Measurements from ENCODE around the gene CABLES2.

CABLES2 gene

DNA sequence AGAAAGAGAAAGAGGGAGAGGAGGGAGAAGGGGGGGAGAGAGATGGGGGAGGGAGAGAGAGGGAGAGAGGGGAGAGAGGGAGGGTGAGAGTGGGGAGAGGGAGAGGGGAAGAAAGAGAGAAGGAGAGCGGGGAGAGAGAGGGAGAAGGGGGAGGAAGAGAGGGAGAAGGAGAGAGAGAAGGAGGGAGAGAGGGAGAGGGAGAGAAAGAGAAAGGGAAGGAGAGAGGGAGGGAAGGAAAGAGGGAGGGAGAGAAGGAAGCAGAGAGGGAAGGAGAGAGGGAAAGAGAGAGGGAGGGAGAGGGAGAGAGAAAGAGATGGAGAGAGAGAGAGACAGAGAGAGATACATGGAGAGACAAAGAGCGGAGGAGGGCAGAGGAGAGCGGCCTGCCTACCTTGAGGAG is 44.9 kb upstream of the CABLES2 start:
- DNase-seq, result no peak
- in situ Hi-C loops (cut with HindIII; ENCODE audit: low pct_ligation_motif_present, low sequenced_read_pairs), result no loop called here
- TF ChIP-seq, protein P1, sequence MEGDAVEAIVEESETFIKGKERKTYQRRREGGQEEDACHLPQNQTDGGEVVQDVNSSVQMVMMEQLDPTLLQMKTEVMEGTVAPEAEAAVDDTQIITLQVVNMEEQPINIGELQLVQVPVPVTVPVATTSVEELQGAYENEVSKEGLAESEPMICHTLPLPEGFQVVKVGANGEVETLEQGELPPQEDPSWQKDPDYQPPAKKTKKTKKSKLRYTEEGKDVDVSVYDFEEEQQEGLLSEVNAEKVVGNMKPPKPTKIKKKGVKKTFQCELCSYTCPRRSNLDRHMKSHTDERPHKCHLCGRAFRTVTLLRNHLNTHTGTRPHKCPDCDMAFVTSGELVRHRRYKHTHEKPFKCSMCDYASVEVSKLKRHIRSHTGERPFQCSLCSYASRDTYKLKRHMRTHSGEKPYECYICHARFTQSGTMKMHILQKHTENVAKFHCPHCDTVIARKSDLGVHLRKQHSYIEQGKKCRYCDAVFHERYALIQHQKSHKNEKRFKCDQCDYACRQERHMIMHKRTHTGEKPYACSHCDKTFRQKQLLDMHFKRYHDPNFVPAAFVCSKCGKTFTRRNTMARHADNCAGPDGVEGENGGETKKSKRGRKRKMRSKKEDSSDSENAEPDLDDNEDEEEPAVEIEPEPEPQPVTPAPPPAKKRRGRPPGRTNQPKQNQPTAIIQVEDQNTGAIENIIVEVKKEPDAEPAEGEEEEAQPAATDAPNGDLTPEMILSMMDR (IDR thresholded peaks at IDR 0.05; ENCODE audit: low read depth, low read length, missing control alignments), result no peak
- no peak overlapping the region for H3K4me3 ChIP-seq (ENCODE audit: low read depth, low read length)
- no peaks in the 10 kb centered on the region for H3K27me3 ChIP-seq (replicated peaks)
- no peaks in the 10 kb centered on the region for H3K36me3 ChIP-seq (replicated peaks)
- H3K27ac ChIP-seq, result no peak overlapping the region

DNA sequence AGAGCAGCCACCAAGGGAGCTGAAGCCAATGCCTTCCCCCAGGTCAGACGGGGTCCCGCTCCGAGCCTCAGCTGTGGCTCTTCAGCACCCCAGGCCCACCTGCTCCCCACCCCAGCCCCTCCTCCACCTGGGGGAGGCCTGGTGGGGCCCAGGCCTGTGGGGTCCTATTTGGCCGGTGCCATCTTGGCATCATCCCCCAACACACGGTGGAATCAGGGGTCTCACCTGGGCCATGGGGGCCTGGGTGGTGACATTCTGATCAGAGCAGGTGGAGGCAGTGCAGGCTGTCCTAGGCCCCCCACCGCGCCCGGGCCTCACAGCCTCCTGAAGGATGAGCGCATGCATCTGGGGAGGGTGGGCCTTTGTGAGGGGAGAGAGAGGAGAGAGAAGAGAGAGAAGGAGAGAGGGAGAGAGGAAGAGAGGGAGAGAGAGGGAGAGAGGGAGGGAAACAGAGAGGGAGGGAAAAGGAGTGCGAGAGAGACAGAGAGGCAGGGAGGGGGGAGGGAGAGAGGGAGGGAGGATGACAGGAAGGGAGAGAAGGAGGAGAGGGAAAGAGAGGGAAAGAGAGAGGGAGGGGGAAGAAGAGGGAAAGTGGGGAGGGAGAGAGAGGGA is 44.2 kb upstream of the CABLES2 start:
- no peak for DNase-seq
- Histone ChIP-seq H3K27ac (no peak overlapping the region), H3K4me3 (ENCODE audit: low read depth, low read length) (no peak overlapping the region), H3K27me3 (replicated peaks) (no peaks in the 10 kb centered on the region), H3K36me3 (replicated peaks) (no peaks in the 10 kb centered on the region)
- TF ChIP-seq, protein P1 (IDR thresholded peaks at IDR 0.05; ENCODE audit: low read depth, low read length, missing control alignments), result no peak
- in situ Hi-C loops (cut with HindIII; ENCODE audit: low pct_ligation_motif_present, low sequenced_read_pairs), result no loop called here

DNA sequence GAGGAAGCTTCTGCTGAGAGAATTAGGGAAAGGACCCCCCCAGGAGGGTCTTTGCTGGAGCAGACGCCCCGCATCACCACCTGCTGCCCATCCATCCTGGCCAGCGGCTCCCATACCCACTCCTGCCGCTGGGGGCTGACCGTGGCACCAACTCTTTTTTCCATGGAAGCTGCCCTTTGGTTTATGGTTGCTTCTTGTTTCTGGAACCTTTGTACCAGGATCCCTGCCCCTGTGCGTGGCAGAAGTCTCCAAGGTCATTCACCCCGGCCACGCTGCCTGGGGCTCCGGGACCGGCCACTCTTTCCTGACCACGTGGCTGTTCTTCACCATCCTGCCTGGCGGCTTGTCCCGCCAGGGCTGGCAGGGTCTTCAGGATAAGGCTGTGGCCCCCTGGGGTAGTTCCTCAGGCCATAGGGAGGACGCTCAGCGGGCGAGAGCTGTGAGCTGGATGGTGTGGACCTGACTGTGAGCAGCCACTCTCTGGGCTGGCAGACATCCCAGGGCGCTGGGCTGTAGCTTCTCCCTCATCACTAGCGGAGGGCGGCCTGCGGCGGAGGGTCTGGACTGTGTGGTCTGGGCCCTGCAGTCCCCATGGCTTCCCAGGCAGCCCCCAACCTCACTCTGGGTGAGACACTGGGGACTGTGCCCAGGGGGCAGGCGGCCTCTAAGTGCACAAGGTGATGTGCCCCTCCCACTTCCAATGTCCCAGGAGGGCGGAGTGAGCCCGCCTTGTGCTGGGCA is 43.0 kb upstream of the CABLES2 start:
- TF ChIP-seq, protein P1 (IDR thresholded peaks at IDR 0.05; ENCODE audit: low read depth, low read length, missing control alignments), result peak; percentile 25
- H3K27ac ChIP-seq, result no peak overlapping the region
- in situ Hi-C loops (cut with HindIII; ENCODE audit: low pct_ligation_motif_present, low sequenced_read_pairs), result loop anchor here (25.0 kb wide), 1 partner anchor 87 kb away; no protein-coding TSS in a partner anchor
- H3K36me3 ChIP-seq (replicated peaks), result no peaks in the 10 kb centered on the region
- no peak overlapping the region for H3K4me3 ChIP-seq (ENCODE audit: low read depth, low read length)
- no peaks in the 10 kb centered on the region for H3K27me3 ChIP-seq (replicated peaks)
- DNase-seq, result no peak

DNA sequence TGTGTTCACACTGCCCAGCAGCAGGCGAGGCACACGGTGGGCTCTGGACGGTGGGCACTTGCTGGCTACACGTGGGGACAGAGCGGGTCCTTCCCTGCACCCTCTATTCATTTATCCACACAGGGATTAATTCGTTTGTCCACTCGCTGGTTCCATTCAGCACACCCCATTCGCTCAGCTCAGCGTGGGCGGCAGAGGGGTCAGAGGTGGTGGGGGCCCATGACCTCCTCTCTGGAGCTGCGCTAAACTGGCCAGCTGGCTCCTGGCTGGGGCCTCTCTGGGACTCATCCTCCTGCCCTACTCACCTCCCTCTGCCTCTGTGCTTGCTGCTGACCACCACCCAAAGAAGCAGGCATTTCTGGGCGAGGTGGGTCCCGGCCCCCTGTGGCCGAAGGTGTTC is 41.7 kb upstream of the CABLES2 start:
- in situ Hi-C loops (cut with HindIII; ENCODE audit: low pct_ligation_motif_present, low sequenced_read_pairs), result loop anchor here (25.0 kb wide), 1 partner anchor 89 kb away; no protein-coding TSS in a partner anchor
- no peaks in the 10 kb centered on the region for H3K27me3 ChIP-seq (replicated peaks)
- no peak overlapping the region for H3K4me3 ChIP-seq (ENCODE audit: low read depth, low read length)
- H3K36me3 ChIP-seq (replicated peaks), result no peaks in the 10 kb centered on the region
- no peak overlapping the region for H3K27ac ChIP-seq
- TF ChIP-seq, protein P1 (IDR thresholded peaks at IDR 0.05; ENCODE audit: low read depth, low read length, missing control alignments), result no peak
- DNase-seq, result no peak

DNA sequence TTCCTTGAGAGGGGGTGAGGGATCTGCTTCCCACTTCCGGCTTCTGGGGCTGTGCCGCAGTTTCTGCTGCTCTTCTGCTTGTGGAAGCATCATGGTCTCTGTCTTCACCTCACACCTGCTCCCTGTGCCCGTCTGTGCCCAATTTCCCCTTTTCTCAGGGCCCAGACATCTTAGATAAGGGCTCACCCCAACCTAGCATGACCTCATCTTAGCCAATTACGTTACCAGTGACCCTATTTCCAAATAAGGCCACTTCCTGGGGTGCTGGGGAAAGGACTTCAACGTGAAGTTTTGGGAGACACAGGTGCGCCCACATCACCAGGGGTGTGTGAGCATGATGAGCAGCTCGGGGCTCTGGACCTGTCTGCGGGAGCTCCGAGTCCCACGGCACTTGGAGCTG is 41.0 kb upstream of the CABLES2 start:
- Histone ChIP-seq H3K27me3 (replicated peaks) (no peaks in the 10 kb centered on the region), H3K36me3 (replicated peaks) (no peaks in the 10 kb centered on the region), H3K27ac (no peak overlapping the region), H3K4me3 (ENCODE audit: low read depth, low read length) (no peak overlapping the region)
- DNase-seq, result no peak
- TF ChIP-seq, protein P1 (IDR thresholded peaks at IDR 0.05; ENCODE audit: low read depth, low read length, missing control alignments), result no peak
- in situ Hi-C loops (cut with HindIII; ENCODE audit: low pct_ligation_motif_present, low sequenced_read_pairs), result loop anchor here (25.0 kb wide), 1 partner anchor 89 kb away; no protein-coding TSS in a partner anchor
